Activated CD4-positive, alpha-beta T cell treated with anti-CD3 and anti-CD28 coated beads for 36 hours (primary cell): ENCODE measurements around the gene CDK11B. TPM values are rescaled to one million over a fixed set of nuclear protein-coding genes. Genes with fewer than 3 reads are reported as not detected.
"Not testable (repeated sequence)": the region's sequence is repeated elsewhere in the genome, so short reads cannot be mapped to it uniquely, and the experiment has no call there.

Experiments
- ATAC-seq: fragments of 200-7000 bp; cut with Tn5 transposase; one replicate; pipeline ENCODE4 v1.10.0; 2021; ENCODE audit warnings: mild to moderate bottlenecking, moderate library complexity
- CTCF ChIA-PET: fragments of 350-600 bp; sonication (Branson Sonifier 250); formaldehyde crosslinking; loops from one replicate; lab custom pipeline; 2021; ENCODE audit warnings: antibody characterized with exemption; lab: Charles Lee
- POLR2A ChIA-PET: fragments of 350-600 bp; sonication (Branson Sonifier 250); formaldehyde crosslinking; loops from one replicate; lab custom pipeline; 2021; ENCODE audit warnings: antibody characterized with exemption, inconsistent platforms; lab: Charles Lee
- DNase-seq: peaks from one replicate; pipeline ENCODE4 v3.0.0-alpha.2; 2020
- H3K27ac Mint-ChIP-seq: one replicate; pipeline ENCODE4 v1.8.0; 2021; ENCODE audit warnings: mixed read lengths
- H3K27me3 Mint-ChIP-seq: one replicate; pipeline ENCODE4 v1.8.0; 2021; ENCODE audit warnings: mixed read lengths
- H3K36me3 Mint-ChIP-seq: one replicate; pipeline ENCODE4 v1.8.0; 2021; ENCODE audit warnings: low read depth, mixed read lengths
- H3K4me1 Mint-ChIP-seq: one replicate; pipeline ENCODE4 v1.8.0; 2021; ENCODE audit warnings: mixed read lengths
- H3K4me3 Mint-ChIP-seq: one replicate; pipeline ENCODE4 v1.8.0; 2021; ENCODE audit warnings: mild to moderate bottlenecking, moderate library complexity, mixed read lengths
- H3K9me3 Mint-ChIP-seq: one replicate; pipeline ENCODE4 v1.8.0; 2021; ENCODE audit warnings: low read depth, mixed read lengths
- intact Hi-C, 2 experiments: fragments of 100-400 bp; cut with DNase I in 1 of 2; cut with micrococcal nuclease in 1 of 2; formaldehyde crosslinking; loops; one replicate each; pipeline versions ENCODE4 v1.14.2 to v1.15.1; 2022 to 2024; cut with DNase I, micrococcal nuclease
- total RNA-seq, 2 experiments: library from RNA; stranded (reverse); gene quantifications; one replicate each; pipeline ENCODE4 v1.2.3, GENCODE V29; 2021

The CDK11B gene
- total RNA-seq, 2 experiments from 2014 or later = 36.3 to 38.8 TPM

DNA sequence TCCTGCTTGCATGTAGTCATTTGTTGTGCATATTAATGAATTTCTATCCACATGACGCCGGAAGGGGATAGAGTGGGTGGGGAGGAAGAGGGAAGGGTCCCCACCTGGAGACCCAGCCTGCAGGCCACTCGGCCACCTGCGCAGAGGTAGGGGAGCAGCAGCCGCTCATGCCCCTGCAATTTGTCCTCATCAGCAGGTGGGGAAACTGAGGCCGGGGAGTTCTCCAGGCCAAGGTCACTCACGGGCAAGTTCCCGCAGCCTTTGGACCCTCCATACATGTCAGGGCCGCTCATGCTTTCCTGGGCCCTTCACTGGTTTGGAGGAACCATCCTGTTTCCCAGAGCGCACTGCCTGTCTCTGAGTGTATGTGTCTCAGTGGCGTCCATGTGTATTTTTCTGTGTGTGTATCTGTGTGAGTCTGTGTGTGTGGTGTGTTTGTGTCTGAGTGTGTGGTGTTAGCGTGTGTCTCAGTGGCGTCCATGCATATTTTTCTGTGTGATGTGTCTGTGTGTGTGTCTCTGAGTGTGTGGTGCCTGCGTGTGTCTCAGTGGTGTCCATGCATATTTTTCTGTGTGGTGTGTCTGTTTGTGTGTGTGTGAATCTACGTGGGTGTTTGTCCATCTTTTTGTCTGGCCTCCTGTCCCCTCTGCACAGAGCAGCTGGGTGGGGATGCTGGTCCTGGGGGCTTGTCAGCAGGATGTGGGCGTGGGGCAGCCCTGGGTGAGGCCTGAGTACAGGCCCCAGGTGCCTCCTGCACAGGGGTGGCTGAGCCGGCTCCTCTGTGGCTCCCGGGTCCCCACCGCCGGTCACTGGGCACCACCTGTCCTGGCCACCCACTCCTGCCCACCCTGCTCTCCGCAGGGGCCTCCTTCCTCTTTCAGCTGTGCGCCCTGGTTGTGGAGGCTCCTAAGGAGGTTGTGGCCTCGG is 37.9 kb upstream of the CDK11B start:
- H3K9me3 Mint-ChIP-seq, POLR2A ChIA-PET: not testable (repeated sequence)

DNA sequence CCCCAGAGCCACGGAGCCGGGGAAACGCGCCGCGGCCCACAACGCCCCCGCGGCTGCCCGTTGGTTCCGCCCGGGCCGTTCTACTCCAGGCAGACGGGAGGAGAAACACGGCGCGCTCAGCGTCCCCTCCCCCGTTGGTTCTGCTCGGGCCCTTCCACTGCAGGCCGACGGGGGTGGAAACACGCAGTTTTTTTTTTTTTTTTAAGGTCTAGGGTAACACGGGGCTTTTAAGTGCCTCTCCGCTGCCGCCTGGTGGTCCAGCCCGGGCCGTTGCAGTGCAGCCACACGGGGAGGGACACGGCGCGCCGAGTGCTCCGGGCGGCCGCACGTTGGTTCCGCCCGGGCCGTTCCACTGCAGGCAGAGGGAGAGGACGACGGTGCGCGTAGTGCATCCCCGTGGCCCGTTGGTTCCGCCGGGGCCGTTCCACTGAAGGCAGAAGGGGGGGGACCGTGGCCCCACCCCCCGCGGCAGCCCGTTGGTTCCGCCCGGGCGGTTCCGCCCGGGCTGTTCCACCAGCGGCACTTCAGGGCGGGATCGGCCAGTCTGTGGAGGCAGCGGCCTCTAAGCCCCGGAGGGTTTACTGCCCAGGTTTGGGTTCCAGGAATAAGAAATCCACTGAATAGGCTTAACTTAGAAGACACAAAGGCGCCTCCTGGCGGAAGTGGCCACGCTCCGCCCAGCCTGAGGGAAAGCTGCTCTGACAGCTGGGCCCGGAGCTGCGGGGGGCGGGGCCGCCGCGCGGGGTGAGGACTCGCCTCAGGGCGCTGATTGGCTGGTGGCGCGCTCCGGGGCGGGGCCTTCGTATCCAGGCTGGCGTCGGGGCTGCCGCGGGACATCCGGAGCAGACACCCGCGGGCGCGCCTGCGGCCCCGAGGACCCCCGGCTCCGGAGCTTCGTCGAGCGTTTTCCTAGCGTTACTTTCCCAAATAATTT is 34.2 kb upstream of the CDK11B start, which contains the start of gene SLC35E2B:
SLC35E2B (minus strand) TSS at position 82 of the 934 bp plus-strand sequence. CDS start 16,096 bp downstream, outside the sequence.
- H3K9me3 Mint-ChIP-seq, H3K36me3 Mint-ChIP-seq, H3K27me3 Mint-ChIP-seq, POLR2A ChIA-PET: not testable (repeated sequence)
- peak; percentile 85 for ATAC-seq
- intact Hi-C loops = loop anchor here in 1 of 2 experiments (10.0 kb wide), 1 partner anchor 52 kb away; no protein-coding TSS in a partner anchor
- Mint-ChIP-seq H3K27ac (peak within 1 kb of the TSS; percentile 91), H3K4me1 (peaks cover 12% of the 10 kb centered on the region), H3K4me3 (peak within 1 kb of the TSS; percentile 69)
- CTCF ChIA-PET = interaction anchor here (0.6 kb wide), 1 partner anchor 15 kb away, joined by 3 read pairs; no protein-coding TSS in a partner anchor
- DNase-seq = peak; percentile 97

More for the DNA sequence above, 37.9 kb upstream of the CDK11B start:
- ATAC-seq, H3K27me3 Mint-ChIP-seq, DNase-seq, H3K4me1 Mint-ChIP-seq, H3K4me3 Mint-ChIP-seq, H3K27ac Mint-ChIP-seq, CTCF ChIA-PET, H3K36me3 Mint-ChIP-seq: not testable (repeated sequence)
- intact Hi-C loops = loop anchor here in 1 of 2 experiments (10.0 kb wide), 1 partner anchor 48 kb away; no protein-coding TSS in a partner anchor

DNA sequence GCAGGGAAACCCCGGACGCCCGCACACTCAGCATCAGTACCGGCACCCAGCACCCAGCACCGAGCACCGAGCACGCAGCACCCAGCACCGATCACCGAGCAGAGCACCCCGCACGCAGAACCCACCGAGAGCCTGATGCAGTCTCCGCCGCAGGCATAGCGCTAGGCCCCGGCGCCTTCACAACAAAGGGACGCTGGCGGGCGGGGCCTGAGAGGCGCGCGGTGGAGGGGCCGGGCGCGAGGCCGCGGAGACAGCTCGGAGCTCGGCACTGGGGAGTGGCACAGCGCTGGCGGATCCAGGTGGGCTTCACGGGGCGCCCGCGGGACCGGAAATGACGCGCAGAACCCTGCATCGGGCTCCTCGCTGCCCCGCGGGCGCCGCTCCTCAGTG is 33.5 kb upstream of the CDK11B start:
- intact Hi-C loops = loop anchor here in 1 of 2 experiments (10.0 kb wide), 1 partner anchor 52 kb away; no protein-coding TSS in a partner anchor
- CTCF ChIA-PET = interaction anchor here (0.6 kb wide), 1 partner anchor 14 kb away, joined by 3 read pairs; no protein-coding TSS in a partner anchor
- H3K4me3 Mint-ChIP-seq = peak overlapping the region; percentile 69
- POLR2A ChIA-PET, H3K27me3 Mint-ChIP-seq, H3K9me3 Mint-ChIP-seq, H3K27ac Mint-ChIP-seq, H3K36me3 Mint-ChIP-seq: not testable (repeated sequence)
- DNase-seq (peak; percentile 82), ATAC-seq (peak; percentile 54)
- H3K4me1 Mint-ChIP-seq = peaks cover 16% of the 10 kb centered on the region

DNA sequence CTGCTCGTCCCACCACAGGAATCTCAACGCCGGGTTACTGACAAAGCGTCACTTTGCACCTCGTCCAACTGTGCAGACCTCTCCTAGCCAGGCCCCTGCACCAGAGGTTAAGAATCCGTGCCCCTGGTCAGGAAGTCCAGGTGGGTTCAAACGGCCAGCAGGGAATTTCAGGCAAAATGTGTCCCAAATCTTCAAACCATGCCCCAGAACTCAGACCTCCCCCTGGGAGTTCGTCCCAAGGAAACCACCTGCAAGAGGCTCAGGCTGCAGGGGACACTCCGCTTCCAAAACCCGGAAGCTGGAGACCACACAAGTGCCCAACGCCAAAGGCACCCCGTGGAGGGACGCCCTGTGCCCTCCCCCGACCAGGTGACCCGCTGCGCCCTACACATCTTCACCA is 32.6 kb upstream of the CDK11B start:
- H3K36me3 Mint-ChIP-seq, POLR2A ChIA-PET, DNase-seq, H3K27me3 Mint-ChIP-seq, H3K4me3 Mint-ChIP-seq, H3K9me3 Mint-ChIP-seq, CTCF ChIA-PET, H3K27ac Mint-ChIP-seq, ATAC-seq: not testable (repeated sequence)
- H3K4me1 Mint-ChIP-seq = peaks cover 23% of the 10 kb centered on the region
- intact Hi-C loops = loop anchor here in 1 of 2 experiments (10.0 kb wide), 1 partner anchor 53 kb away; no protein-coding TSS in a partner anchor

DNA sequence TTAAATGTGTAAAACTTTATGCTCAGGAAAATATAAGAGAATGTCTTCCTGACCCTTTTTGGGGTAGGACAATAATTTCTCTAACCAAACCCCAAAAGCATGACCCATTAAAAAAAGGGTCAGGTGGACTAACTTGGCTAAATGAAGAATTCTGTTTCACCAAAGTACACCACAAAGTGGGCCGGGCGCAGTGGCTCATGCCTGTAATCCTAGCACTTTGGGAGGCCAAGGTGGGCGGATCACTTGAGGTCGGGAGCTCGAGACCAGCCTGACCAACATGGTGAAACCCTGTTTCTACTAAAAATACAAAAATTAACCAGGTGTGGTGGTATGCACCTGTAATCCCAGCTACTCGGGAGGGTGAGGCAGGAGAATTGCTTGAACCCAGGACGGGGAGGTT is 30.7 kb upstream of the CDK11B start:
- H3K4me3 Mint-ChIP-seq, CTCF ChIA-PET, H3K36me3 Mint-ChIP-seq, H3K9me3 Mint-ChIP-seq, intact Hi-C loops, POLR2A ChIA-PET, H3K27me3 Mint-ChIP-seq, ATAC-seq, DNase-seq: not testable (repeated sequence)
- peak overlapping the region; percentile 31 for H3K27ac Mint-ChIP-seq
- H3K4me1 Mint-ChIP-seq = peaks cover 30% of the 10 kb centered on the region

DNA sequence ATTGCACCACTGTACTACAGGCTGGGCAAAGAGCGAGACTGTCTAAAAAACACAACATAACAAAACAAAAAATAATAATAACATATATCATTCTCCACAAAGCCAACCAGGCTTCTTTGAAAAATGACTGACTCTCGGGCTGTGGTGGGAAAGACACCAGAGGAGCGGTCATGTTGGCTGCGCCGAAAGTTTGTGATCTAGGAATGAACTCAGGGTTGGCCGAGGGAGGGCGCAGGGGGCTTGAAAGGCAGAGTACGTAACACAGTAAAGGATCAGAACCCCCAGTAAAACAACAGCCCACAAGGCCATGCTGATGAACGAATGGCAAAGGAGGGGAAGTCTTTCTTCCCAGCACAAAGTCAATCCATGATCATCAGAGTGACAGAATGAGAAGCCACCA is 29.0 kb upstream of the CDK11B start:
- Mint-ChIP-seq H3K9me3 (no peaks in the 10 kb centered on the region), H3K4me3 (no peak overlapping the region), H3K27ac (peak overlapping the region; percentile 42), H3K4me1 (peaks cover 33% of the 10 kb centered on the region), H3K27me3 (no peaks in the 10 kb centered on the region), H3K36me3 (peaks cover 9% of the 10 kb centered on the region)
- intact Hi-C loops = no loop called here
- ATAC-seq = no peak
- ChIA-PET CTCF (interaction anchor here (0.6 kb wide), 1 partner anchor 122 kb away, joined by 3 read pairs; no protein-coding TSS in a partner anchor), POLR2A (interaction anchor here (0.7 kb wide), 1 partner anchor 61 kb away, joined by 4 read pairs; no protein-coding TSS in a partner anchor)
- no peak for DNase-seq

DNA sequence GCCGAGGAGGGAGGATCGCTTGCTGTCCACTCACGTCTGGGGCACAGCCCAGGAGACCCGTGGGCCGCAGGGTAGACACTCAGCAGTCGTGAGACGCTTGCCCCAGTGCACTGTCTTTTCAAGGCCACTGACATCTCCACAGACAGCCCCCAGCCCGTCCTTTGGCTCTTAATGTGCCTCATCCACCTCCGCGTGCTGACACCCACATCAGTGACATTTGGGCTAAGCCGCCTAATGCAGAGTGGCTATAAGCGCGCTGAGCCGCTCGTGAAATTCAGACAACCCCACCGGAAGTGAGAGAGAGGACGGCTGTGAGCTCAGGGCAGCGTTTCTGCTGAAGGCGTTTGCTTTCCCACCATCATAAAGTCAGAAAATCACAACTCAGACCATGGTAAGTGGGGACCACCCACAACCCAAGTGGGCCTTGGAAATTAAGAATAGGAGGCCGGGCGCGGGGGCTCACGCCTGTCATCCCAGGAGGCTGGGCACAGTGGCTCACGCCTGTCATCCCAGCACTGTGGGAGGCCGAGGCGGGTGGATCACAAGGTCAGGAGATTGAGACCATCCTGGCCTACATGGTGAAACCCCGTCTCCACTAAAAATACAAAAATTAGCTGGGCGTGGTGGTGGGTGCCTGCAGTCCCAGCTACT is 25.4 kb upstream of the CDK11B start:
- Mint-ChIP-seq H3K9me3 (no peaks in the 10 kb centered on the region), H3K4me3 (no peak overlapping the region), H3K27ac (no peak overlapping the region), H3K27me3 (no peaks in the 10 kb centered on the region), H3K4me1 (peaks cover 31% of the 10 kb centered on the region), H3K36me3 (peaks cover 9% of the 10 kb centered on the region)
- DNase-seq (no peak), ATAC-seq (no peak)
- POLR2A ChIA-PET = no interaction called here
- CTCF ChIA-PET = no interaction called here
- intact Hi-C loops = no loop called here

DNA sequence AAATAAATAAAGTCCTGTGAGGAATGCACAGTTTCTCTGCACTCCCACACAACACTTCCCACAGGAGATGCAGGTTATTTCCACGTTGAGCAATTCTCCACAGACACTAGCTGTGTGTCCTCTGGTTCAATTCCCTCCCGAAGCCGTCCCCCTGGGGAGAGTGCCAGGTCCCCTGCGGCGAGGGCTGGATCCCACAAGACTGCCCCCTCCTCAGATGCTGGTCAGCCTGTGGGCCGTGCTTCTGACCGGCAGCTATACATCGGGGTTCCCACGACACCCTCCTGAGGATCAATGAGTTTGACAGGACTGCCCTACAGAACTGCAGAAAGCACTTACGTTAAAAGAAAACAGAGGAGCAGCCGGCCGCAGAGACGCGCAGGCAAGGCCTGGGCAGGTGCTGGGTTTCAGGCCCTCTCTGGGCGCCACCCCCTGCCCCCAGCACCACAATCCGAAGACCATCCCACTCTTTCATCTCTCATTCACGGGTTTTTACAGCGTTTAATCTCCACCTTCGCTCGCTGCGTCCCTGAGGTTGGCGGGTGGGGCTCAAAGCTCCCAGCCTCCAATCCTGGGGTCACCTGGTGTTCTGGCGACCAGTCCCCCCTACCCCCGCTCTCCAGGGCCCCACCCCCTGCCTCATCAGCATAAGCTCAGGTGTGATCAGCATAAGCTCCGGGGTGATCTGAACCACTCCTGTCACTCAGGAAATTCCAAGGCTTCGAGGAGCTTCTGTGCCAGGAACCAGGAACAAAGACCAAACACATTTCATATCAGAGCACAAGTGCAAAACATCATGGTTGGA is 24.5 kb upstream of the CDK11B start:
- ChIA-PET CTCF (interaction anchor here (1.2 kb wide), 1 partner anchor 55 kb away, joined by 3 read pairs; no protein-coding TSS in a partner anchor), POLR2A (no interaction called here)
- Mint-ChIP-seq H3K9me3 (no peaks in the 10 kb centered on the region), H3K4me1 (peaks cover 36% of the 10 kb centered on the region), H3K27me3 (no peaks in the 10 kb centered on the region), H3K27ac (no peak overlapping the region), H3K36me3 (peaks cover 9% of the 10 kb centered on the region), H3K4me3 (no peak overlapping the region)
- intact Hi-C loops = no loop called here
- DNase-seq (no peak), ATAC-seq (no peak)

DNA sequence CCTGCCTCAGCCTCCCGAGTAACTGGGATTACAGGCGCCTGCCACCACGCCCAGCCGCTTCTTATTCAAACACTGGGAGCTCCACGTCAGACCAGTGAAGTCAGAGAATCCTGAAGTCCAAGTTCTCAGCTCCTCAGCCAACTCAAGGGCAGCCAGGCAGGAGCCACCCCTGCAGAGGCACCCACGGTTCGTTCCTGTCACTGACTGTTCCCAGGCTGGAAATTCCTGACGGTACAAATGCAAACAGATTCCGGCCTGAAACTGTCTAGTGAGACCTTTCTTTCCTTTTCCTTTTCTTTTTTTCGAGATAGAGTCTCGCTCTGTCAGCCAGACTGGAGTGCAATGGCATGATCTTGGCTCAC is 22.1 kb upstream of the CDK11B start:
- H3K4me1 Mint-ChIP-seq = peaks cover 27% of the 10 kb centered on the region
- intact Hi-C loops = no loop called here
- CTCF ChIA-PET = no interaction called here
- no peak overlapping the region for H3K4me3 Mint-ChIP-seq
- ATAC-seq = no peak
- no peak overlapping the region for H3K27ac Mint-ChIP-seq
- H3K9me3 Mint-ChIP-seq = no peaks in the 10 kb centered on the region
- POLR2A ChIA-PET = interaction anchor here (0.5 kb wide), 1 partner anchor 78 kb away, joined by 4 read pairs; no protein-coding TSS in a partner anchor
- H3K36me3 Mint-ChIP-seq = peaks cover 9% of the 10 kb centered on the region
- DNase-seq = no peak
- no peaks in the 10 kb centered on the region for H3K27me3 Mint-ChIP-seq
